Activated CD8-positive, alpha-beta memory T cell treated with anti-CD3 and anti-CD28 coated beads for 4 hours (primary cell): ENCODE results near the gene AXIN1.
"Not testable (repeated sequence)": the region's sequence is repeated elsewhere in the genome, so short reads cannot be mapped to it uniquely, and the experiment has no call there.

Source experiments
- DNase-seq, 2 donors: peaks; one replicate each; pipeline ENCODE4 v3.0.0-alpha.2; 2020; ENCODE audit warnings: low read depth in 2 of 2

AXIN1 gene

GRCh38 chr16:267562-267961 lies 85.0 kb downstream of the AXIN1 start:
- DNase-seq: not testable (repeated sequence)

DNA sequence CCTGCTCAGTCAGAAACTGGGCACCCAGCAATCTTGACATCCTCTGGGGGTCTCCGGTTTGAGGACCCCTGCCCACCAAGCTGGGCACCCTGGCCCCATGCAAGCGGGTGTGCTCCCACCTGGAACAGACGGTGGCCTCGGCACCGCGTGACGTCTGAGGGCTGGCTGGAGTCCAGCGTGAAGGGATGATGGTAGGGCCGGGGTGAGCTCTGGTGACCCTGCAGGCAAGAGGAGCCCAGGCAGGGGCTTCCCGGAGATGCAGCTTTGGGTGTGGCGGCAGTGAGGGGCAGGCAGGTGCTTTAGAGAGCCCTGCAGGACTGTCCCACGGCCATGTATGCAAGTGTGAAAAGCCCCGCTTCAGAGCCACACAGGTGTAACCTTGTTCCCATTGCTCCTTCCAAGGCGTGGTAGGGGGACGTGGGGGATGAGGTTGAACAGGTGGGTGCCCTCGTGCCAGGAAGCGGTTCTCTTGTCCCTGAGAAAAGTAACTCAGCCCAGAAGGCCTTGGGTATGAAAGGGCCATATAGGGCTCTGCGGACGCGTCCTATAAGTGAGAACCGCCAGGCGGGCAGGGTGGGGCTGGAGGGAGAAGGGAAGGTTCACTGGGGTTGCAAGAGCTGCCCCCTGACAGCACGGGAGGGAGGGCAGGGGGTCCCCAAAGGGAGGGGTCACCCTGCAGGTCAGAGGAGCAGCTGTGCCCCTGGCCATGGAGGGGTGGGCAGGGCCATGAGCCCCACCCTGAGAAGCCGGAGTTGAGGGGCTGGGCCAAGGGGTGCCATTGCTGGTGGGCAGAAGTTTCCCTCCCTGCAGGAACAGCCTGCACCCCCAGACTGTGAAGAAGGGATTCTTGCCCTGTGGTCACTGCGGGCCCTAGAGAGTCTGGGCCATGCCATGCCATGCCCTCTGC lies 86.0 kb downstream of the AXIN1 start:
- no peak for DNase-seq

DNA sequence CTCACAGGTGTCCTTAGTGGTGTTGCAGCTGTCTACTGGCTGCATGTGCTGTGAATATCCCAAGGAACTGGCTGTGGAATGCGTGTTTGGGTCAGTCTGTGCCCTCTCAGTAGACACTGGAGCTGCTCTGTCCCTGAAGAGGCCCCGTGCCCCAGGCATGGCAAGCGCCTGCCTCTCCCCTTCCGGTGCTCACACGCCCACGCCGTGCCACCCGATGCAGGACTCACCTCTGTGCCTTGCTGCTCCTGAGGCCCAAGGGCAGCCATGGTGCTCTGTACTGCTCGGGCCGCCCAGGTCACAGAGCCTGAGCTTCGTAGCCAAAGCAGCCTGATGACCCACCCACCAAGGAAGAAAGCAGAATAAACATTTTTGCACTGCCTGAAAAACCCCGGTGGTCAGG lies 86.8 kb downstream of the AXIN1 start:
- no peak for DNase-seq

- DNase-seq: no peak
Observed at GRCh38 chr16:265002-265529, 87.5 kb downstream of the AXIN1 start.

GRCh38 chr16:264440-264951 lies 88.0 kb downstream of the AXIN1 start:
- DNase-seq: no peak

DNA sequence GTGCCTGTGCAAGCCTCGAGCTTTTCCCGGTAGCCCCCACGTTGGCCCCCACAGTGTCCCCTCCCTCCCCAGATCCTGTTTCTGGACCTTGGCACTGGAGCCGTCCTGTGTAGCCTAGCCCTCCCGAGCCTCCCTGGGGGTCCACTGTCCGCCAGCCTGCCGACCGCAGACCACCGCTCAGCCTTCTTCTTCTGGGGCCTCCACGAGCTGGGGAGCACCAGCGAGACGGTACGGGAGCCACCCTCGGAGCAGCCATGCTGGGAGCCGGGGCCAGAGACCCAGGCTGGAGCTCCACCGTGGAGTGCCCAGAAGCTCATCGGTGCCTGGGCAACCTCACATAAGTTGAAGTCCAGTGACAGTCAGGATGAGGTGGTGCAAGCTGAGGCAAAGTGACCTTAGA lies 88.6 kb downstream of the AXIN1 start:
- no peak for DNase-seq

DNA sequence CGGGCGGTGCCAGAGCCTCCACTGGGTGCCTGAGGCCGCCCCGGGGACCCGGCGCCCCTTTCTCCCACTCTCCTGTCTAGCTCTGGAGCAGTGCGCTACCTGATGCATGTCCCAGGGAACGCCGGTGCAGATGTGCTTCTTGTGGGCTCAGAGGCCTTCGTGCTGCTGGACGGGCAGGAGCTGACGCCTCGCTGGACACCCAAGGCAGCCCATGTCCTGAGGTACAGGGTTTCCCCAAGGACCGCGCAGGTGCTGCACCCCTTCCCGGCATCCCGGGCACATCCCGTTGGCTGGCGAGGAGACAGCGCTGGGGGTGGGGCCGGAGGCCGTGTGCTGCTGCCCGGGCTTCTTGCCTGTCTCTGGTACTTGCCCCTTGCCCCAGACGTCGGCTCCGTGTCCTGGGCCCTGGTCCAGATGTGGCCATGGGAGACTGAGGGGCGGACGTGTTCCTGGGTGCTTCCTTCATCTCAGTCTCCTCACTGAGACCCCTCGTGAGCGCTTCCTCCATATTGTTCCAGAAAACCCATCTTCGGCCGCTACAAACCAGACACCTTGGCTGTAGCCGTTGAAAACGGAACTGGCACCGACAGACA lies 89.2 kb downstream of the AXIN1 start:
- no peak for DNase-seq

- no peak for DNase-seq
Observed at GRCh38 chr16:262121-262745, 90.3 kb downstream of the AXIN1 start.

DNA sequence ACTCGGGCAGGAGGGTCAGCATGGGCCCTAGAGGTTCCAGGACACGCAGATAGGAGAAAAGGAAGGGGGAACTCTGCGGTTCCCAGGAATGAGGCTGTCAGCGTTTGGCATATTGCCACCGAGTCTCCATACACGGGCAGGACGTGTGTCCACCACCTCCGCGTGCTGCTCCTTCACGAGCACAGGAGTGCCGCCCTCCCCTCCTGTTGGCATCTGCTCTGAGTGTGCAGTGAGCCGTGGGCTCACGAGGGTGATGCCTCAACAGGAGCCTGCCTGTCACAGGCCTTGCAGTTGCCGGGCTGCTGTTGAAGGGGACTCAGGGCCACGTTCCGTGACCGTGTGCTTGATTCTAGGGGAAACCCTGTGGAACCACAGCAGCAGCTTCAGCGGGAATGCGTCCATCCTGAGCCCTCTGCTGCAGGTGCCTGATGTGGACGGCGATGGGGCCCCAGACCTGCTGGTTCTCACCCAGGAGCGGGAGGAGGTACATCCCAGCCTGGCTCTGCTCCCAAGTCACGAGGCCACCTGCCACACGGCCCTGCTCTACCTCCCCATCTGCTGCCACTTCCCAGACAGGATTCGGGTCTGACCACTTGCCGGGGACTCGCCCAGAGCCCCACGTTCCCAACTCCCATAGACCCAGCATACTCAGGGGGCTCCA lies 91.4 kb downstream of the AXIN1 start:
- DNase-seq: no peak

DNA sequence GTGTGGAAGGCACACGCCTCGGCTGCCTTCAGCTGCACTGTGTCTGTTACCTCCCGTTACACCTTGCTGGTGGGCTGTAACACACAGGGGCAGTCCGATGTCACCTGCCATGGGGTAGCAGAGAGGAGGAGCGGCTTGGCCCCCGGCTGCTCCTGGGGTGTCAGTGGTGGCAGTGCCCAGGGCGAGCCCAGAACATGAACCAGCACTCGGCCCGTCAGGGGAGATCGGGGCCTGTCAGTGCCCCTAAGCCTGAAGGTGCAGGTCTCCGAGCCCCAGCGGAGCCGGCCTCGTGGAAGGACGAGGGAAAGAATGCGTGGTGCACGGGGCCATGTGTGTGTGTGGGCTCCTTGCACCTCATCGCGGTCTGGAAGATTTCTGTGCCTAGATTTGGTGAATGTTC lies 92.2 kb downstream of the AXIN1 start:
- DNase-seq: no peak

DNA sequence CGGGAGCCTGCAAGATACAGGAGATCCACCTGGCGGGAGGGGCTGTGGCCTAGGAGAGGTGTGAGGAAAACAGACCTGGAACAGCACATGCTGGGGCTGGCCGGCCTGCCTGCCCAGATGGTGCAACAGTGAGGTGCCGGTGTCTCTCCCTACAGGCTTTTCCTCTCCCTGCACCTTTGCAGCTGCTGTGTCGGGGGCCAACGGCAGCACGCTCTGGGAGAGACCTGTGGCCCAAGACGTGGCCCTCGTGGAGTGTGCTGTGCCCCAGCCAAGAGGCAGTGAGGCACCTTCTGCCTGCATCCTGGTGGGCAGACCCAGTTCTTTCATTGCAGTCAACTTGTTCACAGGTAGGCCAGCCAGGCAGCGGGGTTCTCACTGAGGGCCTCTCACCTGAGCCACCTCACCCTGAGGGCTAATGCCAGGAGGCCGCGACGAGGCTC lies 92.7 kb downstream of the AXIN1 start:
- no peak for DNase-seq

GRCh38 chr16:259226-259625 lies 93.3 kb downstream of the AXIN1 start:
- DNase-seq: no peak

DNA sequence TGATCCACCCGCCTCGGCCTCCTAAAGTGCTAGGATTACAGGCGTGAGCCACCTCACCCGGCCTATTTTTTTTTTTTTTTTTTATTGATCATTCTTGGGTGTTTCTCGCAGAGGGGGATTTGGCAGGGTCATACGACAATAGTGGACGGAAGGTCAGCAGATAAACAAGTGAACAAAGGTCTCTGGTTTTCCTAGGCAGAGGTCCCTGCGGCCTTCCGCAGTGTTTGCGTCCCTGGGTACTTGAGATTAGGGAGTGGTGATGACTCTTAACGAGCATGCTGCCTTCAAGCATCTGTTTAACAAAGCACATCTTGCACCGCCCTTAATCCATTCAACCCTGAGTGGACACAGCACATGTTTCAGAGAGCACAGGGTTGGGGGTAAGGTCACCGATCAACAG lies 94.4 kb downstream of the AXIN1 start:
- DNase-seq: not testable (repeated sequence)

GRCh38 chr16:255183-255582 lies 97.3 kb downstream of the AXIN1 start:
- no peak for DNase-seq

- DNase-seq: no peak
Observed at GRCh38 chr16:254461-254860, 98.1 kb downstream of the AXIN1 start.

DNA sequence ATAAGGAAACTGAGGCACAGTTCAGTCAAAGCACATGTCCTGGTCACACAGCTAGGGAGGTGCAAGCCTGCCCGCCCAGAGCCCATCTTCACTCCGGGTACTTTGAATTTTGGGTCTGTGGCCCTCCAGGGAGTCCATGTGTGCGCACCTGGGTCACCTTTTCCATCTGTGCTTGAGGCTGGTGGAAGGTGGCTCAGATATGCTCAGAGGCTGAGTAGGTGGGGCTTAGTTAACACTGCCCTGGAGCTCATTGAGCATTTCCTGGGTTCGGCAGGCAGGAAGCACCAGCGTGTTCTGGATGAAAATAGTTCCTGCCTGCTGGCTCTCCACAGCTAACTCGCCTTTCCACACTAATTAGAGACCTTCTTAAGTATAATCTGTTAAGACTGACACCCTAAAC lies 98.7 kb downstream of the AXIN1 start:
- DNase-seq: no peak

DNA sequence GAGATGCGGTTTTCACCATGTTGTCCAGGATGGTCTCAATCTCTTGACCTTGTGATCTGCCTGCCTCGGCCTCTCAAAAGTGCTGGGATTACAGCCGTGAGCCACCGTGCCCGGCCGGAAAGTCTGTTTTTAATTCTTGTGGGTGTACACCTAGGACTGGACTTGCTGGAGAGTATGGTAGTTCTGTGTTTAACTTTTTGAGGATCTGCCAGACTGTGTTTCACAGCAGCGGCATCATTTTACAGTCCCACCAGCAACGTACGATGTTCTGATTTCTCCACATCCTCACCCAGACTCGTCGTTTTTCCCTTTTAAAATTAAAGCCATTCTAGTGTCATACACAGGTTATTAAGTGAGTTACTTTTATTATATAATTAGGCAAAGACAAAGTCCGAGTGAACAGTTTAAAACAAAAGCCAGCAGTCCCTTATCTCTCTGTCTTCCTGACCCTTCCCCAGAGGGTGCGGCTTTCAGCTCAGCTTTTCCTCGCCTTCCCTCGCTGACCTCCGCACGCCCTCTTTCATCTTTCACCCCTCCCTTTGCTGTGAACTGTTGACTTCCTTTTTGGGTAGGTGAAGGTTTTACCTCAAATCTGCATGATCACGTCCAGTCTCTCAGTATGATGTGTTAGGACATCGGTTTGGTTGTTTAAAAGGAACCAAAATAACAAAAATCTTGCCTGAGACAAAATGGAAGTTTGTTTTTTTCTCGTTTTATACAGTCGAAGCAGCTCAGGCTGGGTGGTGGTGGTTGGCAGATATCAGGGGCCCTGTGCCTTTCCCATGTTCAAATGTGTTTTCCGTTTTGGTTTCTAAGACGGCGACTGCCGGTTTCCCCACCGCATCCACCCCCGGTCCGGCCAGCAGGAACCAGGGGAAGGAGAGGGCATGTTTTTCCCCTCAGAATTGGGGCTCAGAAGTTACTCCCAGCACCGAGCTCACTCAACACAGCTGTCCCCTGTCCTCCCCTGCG lies 99.9 kb downstream of the AXIN1 start:
- no peak for DNase-seq

- no peak for DNase-seq
Observed at GRCh38 chr16:249431-249830, 103.1 kb downstream of the AXIN1 start.

GRCh38 chr16:247027-247426 lies 105.5 kb downstream of the AXIN1 start:
- no peak for DNase-seq

DNA sequence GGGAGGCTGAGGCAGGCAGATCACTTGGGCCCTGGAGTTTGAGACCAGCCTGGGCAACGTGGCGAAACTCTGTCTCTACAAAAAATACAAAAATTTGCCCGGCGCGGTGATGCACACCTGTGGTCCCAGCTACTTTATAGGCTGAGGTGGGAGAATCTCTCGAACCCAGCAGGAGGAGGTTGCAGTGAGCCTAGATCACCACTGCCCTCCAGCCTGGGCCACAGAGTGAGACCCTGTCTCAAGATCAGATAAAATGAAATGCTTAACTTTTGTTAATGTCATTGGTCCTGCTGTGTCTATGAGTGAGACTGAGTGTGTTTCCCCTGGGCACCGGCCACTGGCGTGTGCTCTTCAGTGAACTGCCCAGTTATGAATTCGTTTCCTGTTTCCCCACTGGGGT lies 107.4 kb downstream of the AXIN1 start:
- no peak for DNase-seq

DNA sequence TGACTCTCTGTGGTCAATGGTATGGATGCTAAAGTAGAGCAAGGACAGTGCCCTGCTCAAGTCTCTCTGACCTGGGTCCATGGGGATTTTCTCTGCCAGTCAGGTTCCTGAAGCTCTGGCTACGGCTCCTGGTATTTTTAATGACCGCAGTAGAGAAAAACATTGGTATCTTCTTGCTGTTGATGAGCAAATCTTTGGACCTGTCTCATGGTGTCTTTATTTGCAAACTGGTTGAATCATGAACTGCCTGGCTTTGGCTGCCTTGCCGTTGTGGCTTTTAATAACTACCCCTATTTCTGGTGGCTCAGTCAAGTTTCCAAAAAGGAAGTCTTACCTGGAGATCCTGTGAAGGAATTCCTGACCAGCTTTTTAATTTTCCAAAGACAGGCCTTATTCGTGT lies 109.2 kb downstream of the AXIN1 start:
- DNase-seq: no peak
